Left lung (tissue), 10 donors: ENCODE measurements around the gene F2RL1. TPM values are rescaled to one million over a fixed set of nuclear protein-coding genes. Genes with fewer than 3 reads are reported as not detected.

ENCODE experiments used
- ATAC-seq: fragments of 200-7000 bp; cut with Tn5 transposase; one replicate; pipeline ENCODE4 v1.9.1; 2020; ENCODE audit warnings: moderate library complexity
- DNase-seq, 4 donors: peaks; one replicate each; pipeline ENCODE4 v3.0.0-alpha.2; 2013 to 2020
- H3K27ac ChIP-seq, 2 donors: fragments of 200-600 bp; sonication (generic) in 1 of 2; one replicate each; pipeline versions ENCODE4 v1.5.0 to v1.8.0; 2020 to 2021
- H3K27me3 ChIP-seq, 2 donors: fragments of 200-600 bp; sonication (generic) in 1 of 2; one replicate each; pipeline versions ENCODE4 v1.5.0 to v1.8.0; 2020 to 2021
- H3K36me3 ChIP-seq, 2 donors: fragments of 200-600 bp; sonication (generic) in 1 of 2; one replicate each; pipeline versions ENCODE4 v1.5.0 to v1.8.0; 2020 to 2021
- H3K4me1 ChIP-seq, 2 donors: fragments of 200-600 bp; one replicate each; pipeline ENCODE4 v1.8.0; 2021
- H3K4me3 ChIP-seq, 2 donors: fragments of 200-600 bp; sonication (generic) in 1 of 2; one replicate each; pipeline versions ENCODE4 v1.5.0 to v1.8.0; 2020 to 2021; ENCODE audit warnings: mild to moderate bottlenecking in 1 of 2
- H3K9me3 ChIP-seq, 2 donors: fragments of 200-600 bp; sonication (generic) in 1 of 2; one replicate each; pipeline versions ENCODE4 v1.5.0 to v1.8.0; 2020 to 2021
- intact Hi-C, 2 donors: fragments of 100-400 bp; cut with DNase I; formaldehyde crosslinking; loops; one replicate each; pipeline versions ENCODE4 v1.11.2 to v1.14.2; 2022
- polyA plus RNA-seq, 6 donors: library from polyadenylated mRNA; unstranded; fragments of 120-200 nt; gene quantifications; one replicate each; pipeline ENCODE4 v1.2.1, GENCODE V29; 2013; ENCODE audit not compliant: insufficient read length in 6 of 6
- total RNA-seq, 2 donors: library from RNA; stranded (reverse); fragmentation: NEBNext Ultra II Directional; extraction: Animal tissue kit (Norgen Biotek cat#: 25700); gene quantifications; one replicate each; pipeline ENCODE4 v1.2.1, GENCODE V29; 2021
- TF ChIP-seq, protein P1 (sequence below), 2 donors: fragments of 200-600 bp; sonication (generic) in 1 of 2; IDR thresholded peaks; one replicate each; pipeline versions ENCODE4 v1.5.0 to v1.8.0; 2021; ENCODE audit warnings: antibody characterized with exemption in 2 of 2
- donor health status: DM: no; HTN: yes; CAD: no.
- donor health status: DM: no; HTN: no; CAD: no.

F2RL1 gene
- total and polyA plus RNA-seq, 8 donors: 6.5 to 12.0 (median 8.5) TPM

DNA sequence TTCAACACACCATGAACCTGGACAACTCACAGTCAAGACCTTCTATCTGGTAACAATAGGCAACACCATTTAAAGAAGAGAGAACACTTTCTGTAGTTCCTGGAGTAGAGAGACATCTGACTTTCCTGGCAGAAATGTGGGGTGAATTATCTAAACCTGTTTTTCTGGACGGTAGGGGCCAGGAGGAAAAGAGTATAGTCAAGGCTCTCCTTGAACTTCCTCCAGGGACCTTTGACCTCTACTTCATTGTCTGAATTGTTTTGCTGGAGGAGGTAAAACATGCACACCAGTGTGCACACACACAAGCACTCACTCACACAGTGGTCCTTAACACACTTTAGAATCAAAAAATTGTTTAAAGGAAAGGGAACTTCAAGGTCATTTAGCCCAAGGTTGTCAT is 44.2 kb downstream of the F2RL1 start:
- intact Hi-C loops: no loop called here
- TF ChIP-seq, protein P1, sequence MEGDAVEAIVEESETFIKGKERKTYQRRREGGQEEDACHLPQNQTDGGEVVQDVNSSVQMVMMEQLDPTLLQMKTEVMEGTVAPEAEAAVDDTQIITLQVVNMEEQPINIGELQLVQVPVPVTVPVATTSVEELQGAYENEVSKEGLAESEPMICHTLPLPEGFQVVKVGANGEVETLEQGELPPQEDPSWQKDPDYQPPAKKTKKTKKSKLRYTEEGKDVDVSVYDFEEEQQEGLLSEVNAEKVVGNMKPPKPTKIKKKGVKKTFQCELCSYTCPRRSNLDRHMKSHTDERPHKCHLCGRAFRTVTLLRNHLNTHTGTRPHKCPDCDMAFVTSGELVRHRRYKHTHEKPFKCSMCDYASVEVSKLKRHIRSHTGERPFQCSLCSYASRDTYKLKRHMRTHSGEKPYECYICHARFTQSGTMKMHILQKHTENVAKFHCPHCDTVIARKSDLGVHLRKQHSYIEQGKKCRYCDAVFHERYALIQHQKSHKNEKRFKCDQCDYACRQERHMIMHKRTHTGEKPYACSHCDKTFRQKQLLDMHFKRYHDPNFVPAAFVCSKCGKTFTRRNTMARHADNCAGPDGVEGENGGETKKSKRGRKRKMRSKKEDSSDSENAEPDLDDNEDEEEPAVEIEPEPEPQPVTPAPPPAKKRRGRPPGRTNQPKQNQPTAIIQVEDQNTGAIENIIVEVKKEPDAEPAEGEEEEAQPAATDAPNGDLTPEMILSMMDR (IDR thresholded peaks at IDR 0.05): no peak
- no peak overlapping the region for H3K4me3 ChIP-seq
- no peaks in the 10 kb centered on the region for H3K9me3 ChIP-seq
- no peaks in the 10 kb centered on the region for H3K36me3 ChIP-seq
- ATAC-seq: no peak
- H3K27me3 ChIP-seq: no peaks in the 10 kb centered on the region
- H3K27ac ChIP-seq: no peak overlapping the region
- DNase-seq: no peak
- peaks cover 0 to 15% of the 10 kb centered on the region in 2 donors for H3K4me1 ChIP-seq

DNA sequence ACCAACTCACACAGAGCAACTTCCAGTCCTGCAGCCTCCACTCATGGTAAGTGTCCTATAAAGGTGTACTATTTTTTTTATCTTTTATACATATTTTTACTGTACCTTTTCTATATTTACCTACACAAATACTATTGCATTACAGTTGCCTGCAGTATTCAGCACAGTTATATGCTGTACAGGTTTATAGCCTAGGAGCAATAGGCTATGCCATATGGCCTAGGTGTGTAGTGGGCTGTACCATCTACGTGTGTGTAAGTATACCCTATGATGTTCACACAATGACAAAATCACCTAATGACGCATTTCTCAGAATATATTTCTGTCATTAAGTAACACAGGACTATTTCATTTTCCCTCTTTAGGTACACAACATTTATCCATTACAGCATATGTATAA is 47.7 kb downstream of the F2RL1 start:
- no peaks in the 10 kb centered on the region for H3K27me3 ChIP-seq
- no peaks in the 10 kb centered on the region for H3K9me3 ChIP-seq
- ATAC-seq (no peak), DNase-seq (no peak)
- intact Hi-C loops: no loop called here
- no peaks in the 10 kb centered on the region for H3K36me3 ChIP-seq
- H3K4me1 ChIP-seq: no peaks in the 10 kb centered on the region
- no peak overlapping the region for H3K4me3 ChIP-seq
- TF ChIP-seq, protein P1 (IDR thresholded peaks at IDR 0.05): no peak
- no peak overlapping the region for H3K27ac ChIP-seq

DNA sequence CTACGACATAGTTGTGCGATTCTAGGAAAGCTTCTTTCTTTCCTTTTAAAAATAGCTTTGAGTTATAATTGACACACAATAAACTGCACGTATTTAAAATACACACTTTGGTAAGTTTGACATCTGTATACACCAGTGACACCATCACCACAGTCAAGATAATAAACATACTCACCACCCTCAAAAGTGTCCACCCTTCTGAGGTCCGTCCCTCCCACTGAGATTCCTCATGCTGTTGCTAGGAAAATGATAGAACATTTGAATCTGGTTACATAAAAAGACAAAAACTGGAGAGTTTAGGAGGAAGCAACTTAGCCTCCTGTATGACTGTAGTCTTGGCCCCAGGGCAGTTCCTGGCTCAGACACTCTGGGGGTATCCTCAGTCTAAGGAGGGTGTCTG is 48.2 kb downstream of the F2RL1 start:
- H3K9me3 ChIP-seq: no peaks in the 10 kb centered on the region
- H3K4me3 ChIP-seq: no peak overlapping the region
- TF ChIP-seq, protein P1 (IDR thresholded peaks at IDR 0.05): no peak
- DNase-seq (no peak), ATAC-seq (no peak)
- H3K4me1 ChIP-seq: no peaks in the 10 kb centered on the region
- intact Hi-C loops: no loop called here
- no peaks in the 10 kb centered on the region for H3K36me3 ChIP-seq
- no peaks in the 10 kb centered on the region for H3K27me3 ChIP-seq
- no peak overlapping the region for H3K27ac ChIP-seq

DNA sequence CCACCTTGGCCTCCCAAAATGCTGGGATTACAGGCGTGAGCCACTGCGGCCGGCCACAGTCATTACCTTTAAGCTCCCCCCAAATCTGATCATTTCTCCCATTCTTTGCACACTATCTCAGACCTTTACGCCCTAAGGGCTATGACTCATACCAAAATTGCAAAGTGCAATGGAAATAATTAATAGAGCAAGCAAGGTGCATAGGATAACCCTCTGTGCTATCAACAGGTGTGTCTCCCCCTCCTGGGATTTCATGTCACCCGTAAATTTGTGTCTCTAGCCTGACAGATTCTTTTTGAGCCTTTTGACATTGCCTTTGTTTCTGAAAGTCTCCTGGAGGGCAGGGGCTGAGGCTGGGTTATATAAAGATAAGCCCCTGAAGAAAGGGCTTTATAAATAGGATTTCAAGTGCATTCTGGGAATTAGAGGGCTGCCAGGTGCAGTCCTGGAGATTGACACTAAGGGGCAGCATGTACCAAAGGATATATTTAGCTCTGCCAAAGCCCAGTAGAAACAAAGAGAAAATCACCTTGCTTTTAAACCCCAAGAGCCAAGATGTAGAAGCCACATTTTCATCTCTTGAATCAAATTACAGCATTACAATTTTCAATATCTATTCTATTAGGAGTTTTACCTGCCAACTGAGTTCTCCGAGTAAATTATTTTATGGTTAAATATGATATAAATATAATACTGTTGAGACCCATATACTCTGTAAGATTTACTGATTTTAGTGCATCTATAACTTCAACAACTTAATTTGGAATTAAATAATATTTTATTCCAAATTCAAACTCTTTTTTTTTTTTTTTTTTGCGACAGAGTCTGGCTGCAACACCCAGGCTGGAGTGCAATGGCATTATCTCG is 49.2 kb downstream of the F2RL1 start:
- peak; percentile 98 for ATAC-seq
- Histone ChIP-seq H3K9me3 (no peaks in the 10 kb centered on the region), H3K27me3 (no peaks in the 10 kb centered on the region), H3K4me1 (no peaks in the 10 kb centered on the region), H3K4me3 (no peak overlapping the region), H3K27ac (no peak overlapping the region), H3K36me3 (no peaks in the 10 kb centered on the region)
- TF ChIP-seq, protein P1 (IDR thresholded peaks at IDR 0.05): peak; percentile 77 to 82
- intact Hi-C loops: no loop called here
- peak in 3 of 4 donors; percentile 38 to 71 (median 39) for DNase-seq

DNA sequence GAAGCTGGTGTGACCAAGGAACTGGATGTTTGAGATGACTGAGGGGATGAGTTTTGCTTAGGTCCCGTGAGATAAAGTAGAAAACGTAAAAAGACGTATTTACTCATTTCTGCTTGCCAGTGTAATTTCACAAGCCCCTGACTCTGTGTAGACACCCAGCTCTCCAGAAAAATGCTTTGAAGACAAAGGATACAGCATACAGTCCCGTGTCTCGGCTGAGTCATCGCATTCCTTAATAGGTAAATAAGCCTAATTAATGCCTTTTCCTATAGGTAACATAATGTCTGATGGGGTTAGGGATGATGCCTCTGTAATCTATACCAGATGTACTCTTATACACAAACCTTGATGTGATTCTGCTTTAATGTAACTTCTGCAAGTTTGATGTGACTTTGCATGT is 51.2 kb downstream of the F2RL1 start:
- Histone ChIP-seq H3K27me3 (no peaks in the 10 kb centered on the region), H3K4me1 (no peaks in the 10 kb centered on the region), H3K4me3 (no peak overlapping the region), H3K36me3 (no peaks in the 10 kb centered on the region), H3K27ac (no peak overlapping the region), H3K9me3 (no peaks in the 10 kb centered on the region)
- no peak for DNase-seq
- no peak for ATAC-seq
- intact Hi-C loops: no loop called here
- TF ChIP-seq, protein P1 (IDR thresholded peaks at IDR 0.05): no peak
